HepG2 (cell line): ENCODE results near the gene USP5. TPM values are rescaled to one million over a fixed set of nuclear protein-coding genes. Genes with fewer than 3 reads are reported as not detected.

ENCODE experiments used
- GPN1 ChIP-seq: sonication (generic); formaldehyde crosslinking; IDR thresholded peaks from 2 replicates; pipeline ENCODE4 v1.5.1; 2020; ENCODE audit warnings: missing genetic modification reagents, borderline replicate concordance
- HNF1A ChIP-seq, 2 experiments: sonication (generic) in 1 of 2; formaldehyde crosslinking in 1 of 2; IDR thresholded peaks; 2 replicates each; pipeline versions ENCODE4 v1.4.0 to v1.6.1; 2016 to 2020; ENCODE audit warnings: borderline replicate concordance in 1 of 2, low read depth in 1 of 2, mild to moderate bottlenecking in 1 of 2, missing genetic modification reagents in 1 of 2
- KLF15 ChIP-seq: sonication (generic); formaldehyde crosslinking; IDR thresholded peaks from 2 replicates; pipeline ENCODE4 v1.8.1; 2023; ENCODE audit warnings: borderline replicate concordance, mild to moderate bottlenecking, inconsistent platforms, missing genetic modification reagents, mixed read lengths
- SNAPC4 ChIP-seq: sonication (generic); formaldehyde crosslinking; IDR thresholded peaks from 2 replicates; pipeline ENCODE4 v1.4.0; 2020; ENCODE audit warnings: mild to moderate bottlenecking, missing genetic modification reagents
- TAF1 ChIP-seq: sonication (generic); formaldehyde crosslinking; IDR thresholded peaks from 2 replicates; pipeline ENCODE4 v1.4.0; 2020; ENCODE audit warnings: missing genetic modification reagents
- ZC3H4 ChIP-seq: sonication (generic); formaldehyde crosslinking; IDR thresholded peaks from 2 replicates; pipeline ENCODE4 v1.4.0; 2020; ENCODE audit warnings: missing genetic modification reagents, borderline replicate concordance
- ZFY ChIP-seq: sonication (generic); formaldehyde crosslinking; IDR thresholded peaks from 2 replicates; pipeline ENCODE4 v1.4.0; 2020; ENCODE audit warnings: missing genetic modification reagents
- ZNF234 ChIP-seq: sonication (generic); formaldehyde crosslinking; conservative IDR thresholded peaks from 2 replicates; pipeline ENCODE4 v1.5.1; 2020; ENCODE audit warnings: mild to moderate bottlenecking, missing genetic modification reagents
- ZNF569 ChIP-seq: sonication (generic); formaldehyde crosslinking; IDR thresholded peaks from 2 replicates; pipeline ENCODE4 v1.5.0; 2020; ENCODE audit warnings: mild to moderate bottlenecking, missing genetic modification reagents, moderate library complexity, borderline replicate concordance
- ZNF580 ChIP-seq: IDR thresholded peaks from 2 replicates; pipeline ENCODE4 v1.6.1; 2016; ENCODE audit warnings: low read depth, borderline replicate concordance
- ZNF709 ChIP-seq: sonication (generic); formaldehyde crosslinking; IDR thresholded peaks from 2 replicates; pipeline ENCODE4 v1.5.0; 2020; ENCODE audit warnings: mild to moderate bottlenecking, missing genetic modification reagents
- ZNF883 ChIP-seq: sonication (generic); formaldehyde crosslinking; IDR thresholded peaks from 2 replicates; pipeline ENCODE4 v1.5.1; 2020; ENCODE audit warnings: mild to moderate bottlenecking, missing genetic modification reagents; ENCODE audit errors: not compliant biosample characterization
- polyA plus RNA-seq, 8 experiments: library from polyadenylated mRNA; depleted of rRNA in 3 of 8; stranded (reverse) in 7 of 8; unstranded in 1 of 8; fragments of >200 nt; fragmentation: Illumina TruSeq in 4 of 8; extraction: Trizol in 4 of 8; gene quantifications; 2 replicates each; pipeline versions ENCODE4 v1.2.1 to v1.2.3, GENCODE V29; 2011 to 2016; ENCODE audit warnings: low read depth in 4 of 8, missing spikeins in 1 of 8, mixed read lengths in 1 of 8; ENCODE audit not compliant: insufficient read depth in 1 of 8
- total RNA-seq, 5 experiments: library from RNA; depleted of rRNA; stranded (reverse); fragments of >200 nt; fragmentation: Illumina TruSeq; extraction: Trizol; gene quantifications; 2 replicates each; pipeline ENCODE4 v1.2.3, GENCODE V29; 2016; ENCODE audit warnings: low read depth in 1 of 5
- TF ChIP-seq, protein P1 (sequence below), 2 experiments: IDR thresholded peaks; 2 replicates each; pipeline ENCODE4 v1.6.1; 2011 to 2012; ENCODE audit warnings: low read length in 2 of 2, borderline replicate concordance in 1 of 2, low read depth in 1 of 2, mild to moderate bottlenecking in 1 of 2, moderate library complexity in 1 of 2

The USP5 gene
- total and polyA plus RNA-seq, 2 of the 13 experiments (the other 11 are each of a cell fraction or from before 2014, with no cell fraction given) = 39.6 to 56.0 TPM

DNA sequence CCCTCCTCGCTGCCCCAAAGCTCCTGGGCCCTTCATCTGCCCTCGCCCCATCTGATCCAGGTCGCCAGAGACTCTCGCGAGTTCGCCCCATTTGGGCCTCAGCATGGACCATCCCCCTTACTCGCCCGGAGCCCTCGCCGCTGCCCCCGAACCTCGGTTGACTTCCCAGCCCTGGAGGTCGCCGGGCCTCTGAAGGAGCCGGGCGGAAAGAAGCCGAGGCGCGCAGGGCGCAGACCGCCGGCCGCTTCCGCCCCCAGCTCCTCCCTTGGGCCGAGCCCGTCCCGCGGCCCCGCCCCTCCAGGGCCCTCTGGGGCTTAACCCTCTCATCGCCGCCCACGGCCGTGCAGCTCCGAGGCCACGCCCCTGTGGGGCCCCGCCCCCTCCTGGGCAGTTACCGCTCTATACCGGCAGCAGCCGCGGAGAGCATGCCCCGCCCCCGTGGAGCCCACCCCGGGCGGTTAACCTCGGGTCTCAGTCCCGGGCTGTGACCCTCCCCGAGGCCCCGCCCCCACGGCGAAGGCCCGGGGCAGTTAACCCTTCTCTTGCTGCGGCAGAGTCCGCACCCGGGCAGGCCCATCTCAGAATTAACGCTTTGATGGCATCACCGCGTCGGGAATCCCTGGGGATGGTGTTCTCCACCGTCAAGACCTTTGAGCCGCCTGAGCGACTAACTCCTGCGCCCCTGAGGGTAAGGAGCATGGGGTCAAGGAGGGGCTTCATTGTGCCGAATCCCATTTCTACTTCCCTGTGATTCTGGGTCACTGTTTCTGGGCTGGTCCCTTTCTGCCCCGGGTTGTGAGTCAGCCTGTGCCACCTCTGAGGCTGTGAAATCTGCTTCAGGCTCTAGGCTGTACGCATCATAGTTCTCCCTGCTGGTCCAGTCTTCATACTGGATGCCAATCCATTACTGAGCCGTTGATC lies 21.4 kb downstream of the USP5 start, which contains the start of gene SPSB2 (continued):
- TF ChIP-seq HNF1A (IDR thresholded peaks at IDR 0.05; ENCODE audit: low read depth) (no peak), HNF1A (CRISPR knock-in tag; IDR thresholded peaks at IDR 0.05; ENCODE audit: borderline replicate concordance) (no peak; the same call in 1 of the 2 replicates), ZNF569 (CRISPR knock-in tag) (no peak), TAF1 (CRISPR knock-in tag) (peak; percentile 77; the same call in 1 of the 2 replicates), ZNF709 (no peak), ZNF883 (CRISPR knock-in tag) (no peak), ZC3H4 (CRISPR knock-in tag) (no peak), KLF15 (0 out of 2 replicates have a peak, but pooled peaks have one; percentile 1), ZFY (CRISPR knock-in tag) (peak; percentile 61), GPN1 (CRISPR knock-in tag) (no peak), ZNF580 (CRISPR knock-in tag) (no peak; the same call in 1 of the 2 replicates), ZNF234 (CRISPR knock-in tag) (no peak), SNAPC4 (CRISPR knock-in tag) (0 out of 2 replicates have a peak, but pooled peaks have one; percentile 7)
- TF ChIP-seq, protein P1, sequence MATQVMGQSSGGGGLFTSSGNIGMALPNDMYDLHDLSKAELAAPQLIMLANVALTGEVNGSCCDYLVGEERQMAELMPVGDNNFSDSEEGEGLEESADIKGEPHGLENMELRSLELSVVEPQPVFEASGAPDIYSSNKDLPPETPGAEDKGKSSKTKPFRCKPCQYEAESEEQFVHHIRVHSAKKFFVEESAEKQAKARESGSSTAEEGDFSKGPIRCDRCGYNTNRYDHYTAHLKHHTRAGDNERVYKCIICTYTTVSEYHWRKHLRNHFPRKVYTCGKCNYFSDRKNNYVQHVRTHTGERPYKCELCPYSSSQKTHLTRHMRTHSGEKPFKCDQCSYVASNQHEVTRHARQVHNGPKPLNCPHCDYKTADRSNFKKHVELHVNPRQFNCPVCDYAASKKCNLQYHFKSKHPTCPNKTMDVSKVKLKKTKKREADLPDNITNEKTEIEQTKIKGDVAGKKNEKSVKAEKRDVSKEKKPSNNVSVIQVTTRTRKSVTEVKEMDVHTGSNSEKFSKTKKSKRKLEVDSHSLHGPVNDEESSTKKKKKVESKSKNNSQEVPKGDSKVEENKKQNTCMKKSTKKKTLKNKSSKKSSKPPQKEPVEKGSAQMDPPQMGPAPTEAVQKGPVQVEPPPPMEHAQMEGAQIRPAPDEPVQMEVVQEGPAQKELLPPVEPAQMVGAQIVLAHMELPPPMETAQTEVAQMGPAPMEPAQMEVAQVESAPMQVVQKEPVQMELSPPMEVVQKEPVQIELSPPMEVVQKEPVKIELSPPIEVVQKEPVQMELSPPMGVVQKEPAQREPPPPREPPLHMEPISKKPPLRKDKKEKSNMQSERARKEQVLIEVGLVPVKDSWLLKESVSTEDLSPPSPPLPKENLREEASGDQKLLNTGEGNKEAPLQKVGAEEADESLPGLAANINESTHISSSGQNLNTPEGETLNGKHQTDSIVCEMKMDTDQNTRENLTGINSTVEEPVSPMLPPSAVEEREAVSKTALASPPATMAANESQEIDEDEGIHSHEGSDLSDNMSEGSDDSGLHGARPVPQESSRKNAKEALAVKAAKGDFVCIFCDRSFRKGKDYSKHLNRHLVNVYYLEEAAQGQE (IDR thresholded peaks at IDR 0.05; ENCODE audit: borderline replicate concordance in 1 of 2, low read depth in 1 of 2, low read length in 2 of 2) = no peak
